ENCODE data around the gene CARD6.
"Not testable (repeated sequence)": the region's sequence is repeated elsewhere in the genome, so short reads cannot be mapped to it uniquely, and the experiment has no call there.

The CARD6 gene

GRCh38 chr5:40860711-40861110 is 19.5 kb downstream of the CARD6 start:
- H4K20me1 ChIP-seq (ENCODE audit: insufficient read depth, low read length) = no peaks in the 10 kb centered on the region
- H3K4me2 ChIP-seq (ENCODE audit: insufficient read depth, low read length) = no peak overlapping the region
- H3K27me3 ChIP-seq (ENCODE audit: insufficient read depth, low read length, poor library complexity) = no peaks in the 10 kb centered on the region
- no peaks in the 10 kb centered on the region for H3K79me2 ChIP-seq (ENCODE audit: insufficient read depth, low read length)
- no peaks in the 10 kb centered on the region for H3K4me1 ChIP-seq (ENCODE audit: insufficient read depth, low read length)
- DNase-seq (no peak), ATAC-seq (ENCODE audit: insufficient read depth, low read depth) (no peak)
- TF ChIP-seq CTCF (IDR thresholded peaks at IDR 0.05; ENCODE audit: borderline replicate concordance, extremely low read depth, low read length, poor library complexity, severe bottlenecking) (no peak), EZH2 (IDR thresholded peaks at IDR 0.05; ENCODE audit: borderline replicate concordance, low read depth, low read length, severe bottlenecking) (no peak)
- no peak overlapping the region for H3K9ac ChIP-seq (ENCODE audit: low read depth, low read length)
- no peak overlapping the region for H3K4me3 ChIP-seq (ENCODE audit: low read depth in 1 of 2, low read length in 2 of 2)
- H3K9me3 ChIP-seq (ENCODE audit: insufficient read depth, low read length, severe bottlenecking) = no peaks in the 10 kb centered on the region
- no peak overlapping the region for H3K27ac ChIP-seq (ENCODE audit: low read length)
- H3K36me3 ChIP-seq (ENCODE audit: insufficient read depth, low read length) = no peaks in the 10 kb centered on the region
- no peak overlapping the region for H2AFZ ChIP-seq (ENCODE audit: low read depth, low read length)

GRCh38 chr5:40865004-40865403 is 23.8 kb downstream of the CARD6 start:
- not testable (repeated sequence) for H3K27ac ChIP-seq (ENCODE audit: low read length); H3K4me1 ChIP-seq (ENCODE audit: insufficient read depth, low read length); H3K9ac ChIP-seq (ENCODE audit: low read depth, low read length); DNase-seq; H3K4me2 ChIP-seq (ENCODE audit: insufficient read depth, low read length); ATAC-seq (ENCODE audit: insufficient read depth, low read depth); H4K20me1 ChIP-seq (ENCODE audit: insufficient read depth, low read length); H3K9me3 ChIP-seq (ENCODE audit: insufficient read depth, low read length, severe bottlenecking); H3K27me3 ChIP-seq (ENCODE audit: insufficient read depth, low read length, poor library complexity); H3K79me2 ChIP-seq (ENCODE audit: insufficient read depth, low read length); H2AFZ ChIP-seq (ENCODE audit: low read depth, low read length); H3K4me3 ChIP-seq (ENCODE audit: low read depth in 1 of 2, low read length in 2 of 2); H3K36me3 ChIP-seq (ENCODE audit: insufficient read depth, low read length)

- Histone ChIP-seq H3K36me3 (ENCODE audit: insufficient read depth, low read length) (no peaks in the 10 kb centered on the region), H2AFZ (ENCODE audit: low read depth, low read length) (no peak overlapping the region), H3K79me2 (ENCODE audit: insufficient read depth, low read length) (no peaks in the 10 kb centered on the region), H3K4me2 (ENCODE audit: insufficient read depth, low read length) (no peak overlapping the region), H3K9me3 (ENCODE audit: insufficient read depth, low read length, severe bottlenecking) (no peaks in the 10 kb centered on the region), H3K27me3 (ENCODE audit: insufficient read depth, low read length, poor library complexity) (no peaks in the 10 kb centered on the region), H3K4me1 (ENCODE audit: insufficient read depth, low read length) (no peaks in the 10 kb centered on the region), H3K9ac (ENCODE audit: low read depth, low read length) (no peak overlapping the region), H3K4me3 (ENCODE audit: low read depth in 1 of 2, low read length in 2 of 2) (no peak overlapping the region), H4K20me1 (ENCODE audit: insufficient read depth, low read length) (no peaks in the 10 kb centered on the region), H3K27ac (ENCODE audit: low read length) (no peak overlapping the region)
- DNase-seq (no peak), ATAC-seq (ENCODE audit: insufficient read depth, low read depth) (no peak)
- no peak for TF ChIP-seq CTCF (IDR thresholded peaks at IDR 0.05; ENCODE audit: borderline replicate concordance, extremely low read depth, low read length, poor library complexity, severe bottlenecking)
- no peak for TF ChIP-seq EZH2 (IDR thresholded peaks at IDR 0.05; ENCODE audit: borderline replicate concordance, low read depth, low read length, severe bottlenecking)
Measured at GRCh38 chr5:40866844-40867243, 25.7 kb downstream of the CARD6 start.

GRCh38 chr5:40869384-40869783 is 28.2 kb downstream of the CARD6 start:
- Histone ChIP-seq H3K27ac (ENCODE audit: low read length) (no peak overlapping the region), H3K4me1 (ENCODE audit: insufficient read depth, low read length) (no peaks in the 10 kb centered on the region), H3K79me2 (ENCODE audit: insufficient read depth, low read length) (no peaks in the 10 kb centered on the region), H4K20me1 (ENCODE audit: insufficient read depth, low read length) (no peaks in the 10 kb centered on the region), H3K4me3 (ENCODE audit: low read depth in 1 of 2, low read length in 2 of 2) (no peak overlapping the region), H3K9ac (ENCODE audit: low read depth, low read length) (no peak overlapping the region), H2AFZ (ENCODE audit: low read depth, low read length) (no peak overlapping the region), H3K4me2 (ENCODE audit: insufficient read depth, low read length) (no peak overlapping the region), H3K9me3 (ENCODE audit: insufficient read depth, low read length, severe bottlenecking) (no peaks in the 10 kb centered on the region), H3K36me3 (ENCODE audit: insufficient read depth, low read length) (no peaks in the 10 kb centered on the region), H3K27me3 (ENCODE audit: insufficient read depth, low read length, poor library complexity) (peaks cover 4% of the 10 kb centered on the region)
- DNase-seq (no peak), ATAC-seq (ENCODE audit: insufficient read depth, low read depth) (no peak)
- no peak for TF ChIP-seq CTCF (IDR thresholded peaks at IDR 0.05; ENCODE audit: borderline replicate concordance, extremely low read depth, low read length, poor library complexity, severe bottlenecking)
